Measurements from ENCODE around the gene LMO4.

The LMO4 gene

GRCh38 chr1:87307931-87308330 is 20.7 kb upstream of the LMO4 start:
- Mint-ChIP-seq H3K4me3 (no peak overlapping the region), H3K36me3 (no peaks in the 10 kb centered on the region), H3K27me3 (peaks cover 4 to 8% of the 10 kb centered on the region in 2 donors), H3K4me1 (no peaks in the 10 kb centered on the region), H3K9me3 (no peaks in the 10 kb centered on the region), H3K27ac (no peak overlapping the region)
- DNase-seq (no peak), ATAC-seq (replicated peaks) (no peak)

- H3K36me3 Mint-ChIP-seq, result no peaks in the 10 kb centered on the region
- H3K27ac Mint-ChIP-seq, result no peak overlapping the region
- H3K27me3 Mint-ChIP-seq, result peaks cover 2 to 7% of the 10 kb centered on the region in 2 donors
- DNase-seq, result no peak
- H3K4me1 Mint-ChIP-seq, result peaks cover 0 to 11% of the 10 kb centered on the region in 2 donors
- no peaks in the 10 kb centered on the region for H3K9me3 Mint-ChIP-seq
- H3K4me3 Mint-ChIP-seq, result no peak overlapping the region
- no peak for ATAC-seq (replicated peaks)
These were observed 14.6 kb upstream of the LMO4 start for GRCh38 chr1:87314091-87314490.

GRCh38 chr1:87318056-87318650 is 10.5 kb upstream of the LMO4 start:
- no peak for DNase-seq
- no peak overlapping the region for H3K4me3 Mint-ChIP-seq

GRCh38 chr1:87318806-87319205 is 9.9 kb upstream of the LMO4 start:
- peaks cover 0 to 11% of the 10 kb centered on the region in 2 donors for H3K4me1 Mint-ChIP-seq
- H3K9me3 Mint-ChIP-seq, result no peaks in the 10 kb centered on the region
- no peak for ATAC-seq (replicated peaks)
- no peak for DNase-seq
- no peaks in the 10 kb centered on the region for H3K36me3 Mint-ChIP-seq
- H3K27me3 Mint-ChIP-seq, result peaks cover 0 to 7% of the 10 kb centered on the region in 2 donors
- H3K4me3 Mint-ChIP-seq, result no peak overlapping the region
- H3K27ac Mint-ChIP-seq, result no peak overlapping the region

More at GRCh38 chr1:87318056-87318650, 10.5 kb upstream of the LMO4 start:
- Mint-ChIP-seq H3K9me3 (no peaks in the 10 kb centered on the region), H3K27ac (no peak overlapping the region), H3K27me3 (peaks cover 0 to 7% of the 10 kb centered on the region in 2 donors), H3K4me1 (peaks cover 0 to 11% of the 10 kb centered on the region in 2 donors), H3K36me3 (no peaks in the 10 kb centered on the region)
- no peak for ATAC-seq (replicated peaks)

GRCh38 chr1:87325982-87326738 is 2.5 kb upstream of the LMO4 start:
- DNase-seq, result peak; percentile 30
- Mint-ChIP-seq H3K4me3 (no peak overlapping the region), H3K27me3 (no peaks in the 10 kb centered on the region), H3K27ac (no peak overlapping the region), H3K4me1 (peaks cover 13 to 25% of the 10 kb centered on the region in 2 donors), H3K36me3 (no peaks in the 10 kb centered on the region), H3K9me3 (no peaks in the 10 kb centered on the region)
- ATAC-seq (replicated peaks), result no peak

GRCh38 chr1:87327376-87328271 is 1.1 kb upstream of the LMO4 start:
- H3K9me3 Mint-ChIP-seq, result no peaks in the 10 kb centered on the region

GRCh38 chr1:87329051-87329525 is 408 bp downstream of the LMO4 start:
- H3K36me3 Mint-ChIP-seq, result peaks cover 5% of the 10 kb centered on the region in 2 donors
- DNase-seq, result peak; percentile 31
- H3K4me3 Mint-ChIP-seq, result peak overlapping the region; percentile 92 to 95
- peak; percentile 14 to 22 for ATAC-seq (replicated peaks)
- H3K27me3 Mint-ChIP-seq, result no peaks in the 10 kb centered on the region
- peaks cover 27 to 52% of the 10 kb centered on the region in 2 donors for H3K4me1 Mint-ChIP-seq
- H3K27ac Mint-ChIP-seq, result peak overlapping the region; percentile 94
- no peaks in the 10 kb centered on the region for H3K9me3 Mint-ChIP-seq

More at GRCh38 chr1:87327376-87328271, 1.1 kb upstream of the LMO4 start:
- H3K27me3 Mint-ChIP-seq, result no peaks in the 10 kb centered on the region
- H3K36me3 Mint-ChIP-seq, result peaks cover 5% of the 10 kb centered on the region in 2 donors
- H3K4me1 Mint-ChIP-seq, result peaks cover 20 to 38% of the 10 kb centered on the region in 2 donors
- DNase-seq (no peak), ATAC-seq (replicated peaks) (no peak)
- H3K4me3 Mint-ChIP-seq, result peak overlapping the region; percentile 90 to 92
- peak overlapping the region; percentile 91 for H3K27ac Mint-ChIP-seq

- peaks cover 29 to 57% of the 10 kb centered on the region in 2 donors for H3K4me1 Mint-ChIP-seq
- peaks cover 5% of the 10 kb centered on the region in 2 donors for H3K36me3 Mint-ChIP-seq
- H3K27ac Mint-ChIP-seq, result peak overlapping the region; percentile 94
- no peaks in the 10 kb centered on the region for H3K9me3 Mint-ChIP-seq
- H3K27me3 Mint-ChIP-seq, result no peaks in the 10 kb centered on the region
- DNase-seq, result no peak
- ATAC-seq (replicated peaks), result no peak
- peak overlapping the region; percentile 92 to 95 for H3K4me3 Mint-ChIP-seq
These were observed 911 bp downstream of the LMO4 start for GRCh38 chr1:87329526-87330056.

GRCh38 chr1:87330057-87330884 is 1.6 kb downstream of the LMO4 start:
- H3K27me3 Mint-ChIP-seq, result no peaks in the 10 kb centered on the region
- peaks cover 5% of the 10 kb centered on the region in 2 donors for H3K36me3 Mint-ChIP-seq
- peak overlapping the region; percentile 65 for H3K27ac Mint-ChIP-seq
- H3K4me1 Mint-ChIP-seq, result peaks cover 33 to 60% of the 10 kb centered on the region in 2 donors
- ATAC-seq (replicated peaks), result no peak
- H3K9me3 Mint-ChIP-seq, result no peaks in the 10 kb centered on the region
- H3K4me3 Mint-ChIP-seq, result peak overlapping the region; percentile 92 to 95
- DNase-seq, result no peak

GRCh38 chr1:87330885-87331364 is 2.2 kb downstream of the LMO4 start:
- Mint-ChIP-seq H3K27ac (peak overlapping the region; percentile 65), H3K36me3 (peaks cover 5% of the 10 kb centered on the region in 2 donors), H3K9me3 (no peaks in the 10 kb centered on the region), H3K27me3 (no peaks in the 10 kb centered on the region), H3K4me3 (peak overlapping the region; percentile 92 to 95), H3K4me1 (peaks cover 33 to 57% of the 10 kb centered on the region in 2 donors)
- ATAC-seq (replicated peaks) (no peak), DNase-seq (no peak)

GRCh38 chr1:87331365-87332241 is 2.9 kb downstream of the LMO4 start:
- ATAC-seq (replicated peaks) (no peak), DNase-seq (peak; percentile 24)
- no peaks in the 10 kb centered on the region for H3K27me3 Mint-ChIP-seq
- H3K27ac Mint-ChIP-seq, result peak overlapping the region; percentile 65
- H3K9me3 Mint-ChIP-seq, result no peaks in the 10 kb centered on the region
- peaks cover 5% of the 10 kb centered on the region in 2 donors for H3K36me3 Mint-ChIP-seq
- peaks cover 33 to 54% of the 10 kb centered on the region in 2 donors for H3K4me1 Mint-ChIP-seq
- H3K4me3 Mint-ChIP-seq, result peak overlapping the region; percentile 92 to 95

GRCh38 chr1:87333692-87334347 is 5.1 kb downstream of the LMO4 start:
- no peaks in the 10 kb centered on the region for H3K9me3 Mint-ChIP-seq
- H3K4me1 Mint-ChIP-seq, result peaks cover 36 to 60% of the 10 kb centered on the region in 2 donors

More at GRCh38 chr1:87333692-87334347, 5.1 kb downstream of the LMO4 start:
- peak overlapping the region; percentile 83 to 90 for H3K4me3 Mint-ChIP-seq
- peaks cover 5 to 11% of the 10 kb centered on the region in 2 donors for H3K36me3 Mint-ChIP-seq
- DNase-seq (no peak), ATAC-seq (replicated peaks) (peak; percentile 21 to 26)
- H3K27ac Mint-ChIP-seq, result peak overlapping the region; percentile 15
- H3K27me3 Mint-ChIP-seq, result no peaks in the 10 kb centered on the region
